AG09309 (cell line): ENCODE measurements around the gene PCNX1.

Source experiments
- DNase-seq: peaks from one replicate; pipeline ENCODE4 v3.0.0-alpha.2; 2010; ENCODE audit warnings: low read depth
- H3K4me3 ChIP-seq: 2 replicates; pipeline ENCODE4 v1.5.1; 2011; ENCODE audit warnings: mild to moderate bottlenecking, low read depth, low read length, moderate library complexity; ENCODE audit not compliant: control insufficient read depth
- CTCF ChIP-seq: IDR thresholded peaks from 2 replicates; pipeline ENCODE4 v1.5.1; 2011; ENCODE audit warnings: mild to moderate bottlenecking, low read depth, low read length, inconsistent platforms; ENCODE audit not compliant: insufficient read depth, control insufficient read depth; ENCODE audit errors: missing control alignments

PCNX1 gene

GRCh38 chr14:70943838-70944237 lies 36.6 kb downstream of the PCNX1 start:
- no peak for DNase-seq
- no peak for TF ChIP-seq CTCF
- H3K4me3 ChIP-seq: no peak overlapping the region

GRCh38 chr14:70947739-70948138 lies 40.5 kb downstream of the PCNX1 start:
- no peak for DNase-seq
- H3K4me3 ChIP-seq: no peak overlapping the region
- TF ChIP-seq CTCF: no peak

- TF ChIP-seq CTCF: no peak
- DNase-seq: no peak
- no peak overlapping the region for H3K4me3 ChIP-seq
Observed at GRCh38 chr14:70952485-70952884, 45.2 kb downstream of the PCNX1 start.

- no peak overlapping the region for H3K4me3 ChIP-seq
- TF ChIP-seq CTCF: no peak
- no peak for DNase-seq
Observed at GRCh38 chr14:70954068-70954467, 46.8 kb downstream of the PCNX1 start.

- DNase-seq: no peak
- TF ChIP-seq CTCF: peak; percentile 74
- no peak overlapping the region for H3K4me3 ChIP-seq
Observed at GRCh38 chr14:70955543-70956480, 48.6 kb downstream of the PCNX1 start.

- no peak for DNase-seq
- no peak for TF ChIP-seq CTCF
- no peak overlapping the region for H3K4me3 ChIP-seq
Observed at GRCh38 chr14:70956511-70956910, 49.3 kb downstream of the PCNX1 start.
